HG03135 (cell line): ENCODE measurements around the gene PAX5.

Experiments used
- ATAC-seq: cut with Tn5 transposase; IDR thresholded peaks from one replicate; pipeline ENCODE4 v1.9.1; 2021; ENCODE audit warnings: mild to moderate bottlenecking, moderate library complexity; ENCODE audit not compliant: unreplicated experiment

Gene PAX5

GRCh38 chr9:36788534-36788933 is 245.5 kb downstream of the PAX5 start:
- ATAC-seq, result no peak

GRCh38 chr9:36787709-36788108 is 246.4 kb downstream of the PAX5 start:
- no peak for ATAC-seq
